IPS DF 4.7 (cell line): ENCODE measurements around the gene TIGD1.
"Not testable (repeated sequence)": the region's sequence is repeated elsewhere in the genome, so short reads cannot be mapped to it uniquely, and the experiment has no call there.

Experiments used
- DNase-seq: peaks from one replicate; pipeline ENCODE4 v3.0.0-alpha.2; 2013; ENCODE audit warnings: low spot score; ENCODE audit errors: extremely low read depth

Gene TIGD1

GRCh38 chr2:232539298-232540231 lies 10.8 kb downstream of the TIGD1 start, which contains the start of gene CHRNG:
TSS of gene CHRNG (plus strand) at chr2:232539692. CDS start at chr2:232539748, 56 bp downstream.
- DNase-seq, result no peak

GRCh38 chr2:232538671-232539070 lies 11.7 kb downstream of the TIGD1 start:
- DNase-seq, result no peak

- no peak for DNase-seq
These were observed 12.9 kb downstream of the TIGD1 start for GRCh38 chr2:232537499-232537898.

- no peak for DNase-seq
These were observed 13.3 kb downstream of the TIGD1 start for GRCh38 chr2:232537079-232537478.

- DNase-seq, result no peak
These were observed 14.4 kb downstream of the TIGD1 start for GRCh38 chr2:232535761-232536530.

GRCh38 chr2:232534940-232535651 lies 15.3 kb downstream of the TIGD1 start:
- DNase-seq, result no peak

GRCh38 chr2:232533944-232534710 lies 16.2 kb downstream of the TIGD1 start:
- DNase-seq, result no peak

GRCh38 chr2:232532821-232533220 lies 17.5 kb downstream of the TIGD1 start:
- not testable (repeated sequence) for DNase-seq

GRCh38 chr2:232532419-232532818 lies 17.9 kb downstream of the TIGD1 start:
- no peak for DNase-seq

- DNase-seq, result no peak
These were observed 19.6 kb downstream of the TIGD1 start for GRCh38 chr2:232530626-232531260.

GRCh38 chr2:232529806-232530547 lies 20.4 kb downstream of the TIGD1 start:
- no peak for DNase-seq

GRCh38 chr2:232528746-232529460 lies 21.5 kb downstream of the TIGD1 start:
- DNase-seq, result no peak

- no peak for DNase-seq
These were observed 22.4 kb downstream of the TIGD1 start for GRCh38 chr2:232527905-232528470.

GRCh38 chr2:232526372-232526941 lies 23.9 kb downstream of the TIGD1 start:
- DNase-seq, result no peak

- no peak for DNase-seq
These were observed 24.5 kb downstream of the TIGD1 start, which contains the start of gene CHRND for GRCh38 chr2:232525791-232526371. TSS of gene CHRND (plus strand) at chr2:232526160. CDS start at chr2:232526216, 56 bp downstream.

- DNase-seq, result no peak
These were observed 25.2 kb downstream of the TIGD1 start for GRCh38 chr2:232525199-232525598.

GRCh38 chr2:232524771-232525170 lies 25.6 kb downstream of the TIGD1 start:
- DNase-seq, result no peak
